Measurements from ENCODE around the gene HSPG2. TPM values are rescaled to one million over a fixed set of nuclear protein-coding genes. Genes with fewer than 3 reads are reported as not detected.

Gene HSPG2
- total and polyA plus RNA-seq, 10 donors, result 14.4 to 395 (median 151) TPM

DNA sequence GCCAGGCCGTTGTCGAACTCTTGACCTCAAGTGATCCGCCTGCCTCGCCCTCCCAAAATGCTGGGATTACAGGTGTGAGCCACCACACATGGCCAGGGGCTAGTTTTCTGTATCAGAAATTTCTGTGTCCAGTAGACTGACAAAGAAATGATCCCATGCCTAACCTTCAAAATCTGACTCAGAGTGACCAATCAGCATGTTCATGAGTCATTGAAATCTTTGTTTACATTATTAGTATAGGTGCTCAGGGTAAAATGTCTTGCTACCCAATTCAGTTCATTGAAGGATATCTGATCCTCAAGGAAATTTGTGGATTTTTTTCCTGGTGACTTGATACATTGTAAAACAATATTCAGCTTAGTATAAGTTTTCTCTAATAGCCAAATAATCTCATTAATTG is 136.0 kb downstream of the HSPG2 start:
- H3K9me3 ChIP-seq, result no peaks in the 10 kb centered on the region
- H3K27ac ChIP-seq, result no peak overlapping the region
- no peak for DNase-seq
- no peak overlapping the region for H3K4me3 ChIP-seq
- intact Hi-C loops (cut with DNase I; ENCODE audit: low total_unique reads), result no loop called here
- TF ChIP-seq, protein P1, sequence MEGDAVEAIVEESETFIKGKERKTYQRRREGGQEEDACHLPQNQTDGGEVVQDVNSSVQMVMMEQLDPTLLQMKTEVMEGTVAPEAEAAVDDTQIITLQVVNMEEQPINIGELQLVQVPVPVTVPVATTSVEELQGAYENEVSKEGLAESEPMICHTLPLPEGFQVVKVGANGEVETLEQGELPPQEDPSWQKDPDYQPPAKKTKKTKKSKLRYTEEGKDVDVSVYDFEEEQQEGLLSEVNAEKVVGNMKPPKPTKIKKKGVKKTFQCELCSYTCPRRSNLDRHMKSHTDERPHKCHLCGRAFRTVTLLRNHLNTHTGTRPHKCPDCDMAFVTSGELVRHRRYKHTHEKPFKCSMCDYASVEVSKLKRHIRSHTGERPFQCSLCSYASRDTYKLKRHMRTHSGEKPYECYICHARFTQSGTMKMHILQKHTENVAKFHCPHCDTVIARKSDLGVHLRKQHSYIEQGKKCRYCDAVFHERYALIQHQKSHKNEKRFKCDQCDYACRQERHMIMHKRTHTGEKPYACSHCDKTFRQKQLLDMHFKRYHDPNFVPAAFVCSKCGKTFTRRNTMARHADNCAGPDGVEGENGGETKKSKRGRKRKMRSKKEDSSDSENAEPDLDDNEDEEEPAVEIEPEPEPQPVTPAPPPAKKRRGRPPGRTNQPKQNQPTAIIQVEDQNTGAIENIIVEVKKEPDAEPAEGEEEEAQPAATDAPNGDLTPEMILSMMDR (IDR thresholded peaks at IDR 0.05 in 8 of 11, conservative IDR thresholded peaks at IDR 0.05 in 3 of 11), result no peak
- no peak for TF ChIP-seq POLR2A (IDR thresholded peaks at IDR 0.05)
- TF ChIP-seq POLR2AphosphoS5 (IDR thresholded peaks at IDR 0.05), result no peak
- WGBS, 5 donors, result 92 to 97% (median 94%) methylated on average over 4 of the region's 4 CpGs
- no peaks in the 10 kb centered on the region for H3K36me3 ChIP-seq
- no peaks in the 10 kb centered on the region for H3K4me1 ChIP-seq
- no peaks in the 10 kb centered on the region for H3K27me3 ChIP-seq (replicated peaks in 1 of 7)

DNA sequence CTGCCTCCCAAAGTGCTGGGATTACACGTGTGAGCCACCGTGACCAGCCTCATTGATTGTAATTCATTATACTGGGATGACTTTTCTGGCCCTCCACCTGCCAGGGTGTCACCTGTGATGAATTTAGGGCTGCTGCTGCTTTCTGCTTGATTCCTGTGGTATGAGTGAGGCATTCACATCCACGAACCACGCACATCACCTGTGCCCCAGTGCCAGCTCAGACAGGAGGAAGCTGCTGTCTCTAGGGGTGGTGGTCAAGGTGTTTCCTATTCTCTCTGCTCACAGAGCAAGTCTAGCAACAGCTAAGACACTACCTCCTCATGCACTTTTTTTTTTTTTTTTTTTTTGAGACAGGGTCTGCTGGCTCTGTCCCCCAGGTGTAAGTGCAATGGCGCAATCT is 137.4 kb downstream of the HSPG2 start:
- no peak overlapping the region for H3K27ac ChIP-seq
- peaks cover 0 to 12% (median 9%) of the 10 kb centered on the region in 8 donors for H3K9me3 ChIP-seq
- no peak for DNase-seq
- no peaks in the 10 kb centered on the region for H3K27me3 ChIP-seq (replicated peaks in 1 of 7)
- TF ChIP-seq POLR2A (IDR thresholded peaks at IDR 0.05) (no peak), POLR2AphosphoS5 (IDR thresholded peaks at IDR 0.05) (no peak)
- TF ChIP-seq, protein P1 (IDR thresholded peaks at IDR 0.05 in 8 of 11, conservative IDR thresholded peaks at IDR 0.05 in 3 of 11), result no peak
- WGBS, 5 donors, result 65 to 71% (median 69%) methylated on average over 5 of the region's 5 CpGs
- intact Hi-C loops (cut with DNase I; ENCODE audit: low total_unique reads), result no loop called here
- no peak overlapping the region for H3K4me3 ChIP-seq
- H3K36me3 ChIP-seq, result no peaks in the 10 kb centered on the region
- no peaks in the 10 kb centered on the region for H3K4me1 ChIP-seq

DNA sequence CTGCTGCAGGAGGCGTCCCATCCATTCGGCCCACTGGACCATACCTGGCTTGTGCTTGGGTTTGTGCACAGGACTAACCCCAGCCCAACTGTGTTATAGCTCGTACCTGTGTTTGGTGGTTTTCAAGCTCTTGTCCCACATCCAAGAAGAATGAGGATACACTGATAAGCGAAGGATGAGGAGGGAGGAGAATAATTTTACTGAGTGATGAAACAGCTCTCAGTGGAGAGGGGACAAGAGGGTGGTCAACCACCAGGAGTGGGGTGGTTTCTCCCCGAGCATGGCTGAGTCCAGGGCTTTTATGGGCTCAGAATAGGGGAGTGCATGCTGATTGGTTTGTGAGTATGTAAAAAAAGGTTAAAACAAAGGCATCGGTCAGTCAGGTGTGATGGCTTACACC is 142.0 kb downstream of the HSPG2 start:
- TF ChIP-seq, protein P1 (IDR thresholded peaks at IDR 0.05 in 8 of 11, conservative IDR thresholded peaks at IDR 0.05 in 3 of 11), result no peak
- no peak for TF ChIP-seq POLR2A (IDR thresholded peaks at IDR 0.05)
- no peak for TF ChIP-seq POLR2AphosphoS5 (IDR thresholded peaks at IDR 0.05)
- whole genome bisulfite sequencing, 5 donors, result 92 to 96% (median 94%) methylated on average over 6 of the region's 6 CpGs

DNA sequence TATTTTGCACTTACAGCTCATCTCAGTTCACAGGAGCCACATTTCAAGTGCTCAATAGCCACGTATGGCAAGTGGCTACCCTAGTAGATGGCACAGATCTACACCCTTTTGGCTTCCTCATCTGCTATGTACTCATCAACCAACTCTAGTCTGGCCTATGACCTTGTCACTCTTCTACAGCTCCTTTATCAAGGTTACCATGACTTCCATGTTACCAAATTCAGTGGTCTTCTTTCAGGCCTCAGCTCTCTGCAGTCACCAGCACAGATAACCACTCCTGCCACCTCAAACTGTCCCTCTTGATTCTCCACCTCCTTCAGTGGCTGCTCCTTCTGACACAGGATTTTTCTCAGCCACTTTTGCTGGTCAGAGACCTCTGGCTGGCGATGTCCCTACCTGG is 142.5 kb downstream of the HSPG2 start:
- Histone ChIP-seq H3K36me3 (no peaks in the 10 kb centered on the region), H3K27me3 (replicated peaks in 1 of 7) (no peaks in the 10 kb centered on the region), H3K9me3 (peaks cover 0 to 18% (median 12%) of the 10 kb centered on the region in 8 donors), H3K27ac (no peak overlapping the region), H3K4me3 (no peak overlapping the region), H3K4me1 (peaks cover 0 to 12% (median 3%) of the 10 kb centered on the region in 6 donors)
- WGBS, 5 donors, result 88 to 94% (median 92%) methylated on average over 2 of the region's 2 CpGs
- no peak for DNase-seq
- TF ChIP-seq POLR2A (IDR thresholded peaks at IDR 0.05) (no peak), POLR2AphosphoS5 (IDR thresholded peaks at IDR 0.05) (no peak)
- TF ChIP-seq, protein P1 (IDR thresholded peaks at IDR 0.05 in 8 of 11, conservative IDR thresholded peaks at IDR 0.05 in 3 of 11), result no peak
- intact Hi-C loops (cut with DNase I; ENCODE audit: low total_unique reads), result no loop called here

More for the DNA sequence above, 142.0 kb downstream of the HSPG2 start:
- no peaks in the 10 kb centered on the region for H3K36me3 ChIP-seq
- H3K4me1 ChIP-seq, result peaks cover 0 to 12% (median 3%) of the 10 kb centered on the region in 6 donors
- no peaks in the 10 kb centered on the region for H3K27me3 ChIP-seq (replicated peaks in 1 of 7)
- H3K27ac ChIP-seq, result no peak overlapping the region
- H3K4me3 ChIP-seq, result no peak overlapping the region
- H3K9me3 ChIP-seq, result peaks cover 0 to 18% (median 12%) of the 10 kb centered on the region in 8 donors
- intact Hi-C loops (cut with DNase I; ENCODE audit: low total_unique reads), result no loop called here
- no peak for DNase-seq

Measured in spleen (tissue), 11 donors.